K562 (cell line): Measurements from ENCODE around the gene ADAM10. TPM values are rescaled to one million over a fixed set of nuclear protein-coding genes. Genes with fewer than 3 reads are reported as not detected.

Experiments
- BRD9 ChIP-seq: fragments of 450-650 bp; IDR thresholded peaks from 2 replicates; pipeline ENCODE4 v1.6.1; 2018; ENCODE audit warnings: low read depth; ENCODE audit not compliant: partially characterized antibody
- EZH2 ChIP-seq: IDR thresholded peaks from 2 replicates; pipeline ENCODE4 v1.6.1; 2012; ENCODE audit warnings: low read depth, mild to moderate bottlenecking, inconsistent platforms, low read length, borderline replicate concordance
- GTF2F1 ChIP-seq: IDR thresholded peaks from 2 replicates; pipeline ENCODE4 v1.6.1; 2011; ENCODE audit warnings: low read depth, low read length, improper control_type of control experiment
- JUN ChIP-seq, 2 experiments: sonication (generic) in 1 of 2; formaldehyde crosslinking in 1 of 2; IDR thresholded peaks; 2 replicates each; pipeline versions ENCODE4 v1.6.1 to v1.8.0; 2012 to 2022; ENCODE audit warnings: borderline replicate concordance in 2 of 2, mild to moderate bottlenecking in 2 of 2, improper control_type of control experiment in 1 of 2, low read depth in 1 of 2, low read length in 1 of 2, missing genetic modification reagents in 1 of 2
- LEF1 ChIP-seq: fragments of 450-650 bp; IDR thresholded peaks from 2 replicates; pipeline ENCODE4 v1.6.1; 2016; ENCODE audit warnings: mild to moderate bottlenecking
- MYNN ChIP-seq, 2 experiments: sonication (generic); formaldehyde crosslinking in 1 of 2; IDR thresholded peaks; 2 replicates each; pipeline versions ENCODE4 v1.5.0 to v1.6.1; 2016 to 2020; ENCODE audit warnings: antibody characterized with exemption in 1 of 2, missing genetic modification reagents in 1 of 2
- NRF1 ChIP-seq, 2 experiments: fragments of 450-650 bp; IDR thresholded peaks in 1 of 2; conservative IDR thresholded peaks in 1 of 2; 2 replicates each; pipeline ENCODE4 v1.6.1; 2014; ENCODE audit warnings: mild to moderate bottlenecking in 2 of 2
- SFPQ ChIP-seq: fragments of 200-400 bp; formaldehyde crosslinking; IDR thresholded peaks from 2 replicates; pipeline ENCODE4 v1.6.1; 2017; ENCODE audit warnings: mild to moderate bottlenecking, low read depth, low read length, moderate library complexity
- TBL1XR1 ChIP-seq, 2 experiments: IDR thresholded peaks; 2 replicates each; pipeline ENCODE4 v1.6.1; 2012; ENCODE audit warnings: improper control_type of control experiment in 2 of 2, low read length in 2 of 2, mild to moderate bottlenecking in 1 of 2
- YY1 ChIP-seq, 3 experiments: IDR thresholded peaks; 2 replicates each; pipeline ENCODE4 v1.6.1; 2011; ENCODE audit warnings: low read length in 2 of 3, mild to moderate bottlenecking in 2 of 3, moderate library complexity in 2 of 3, borderline replicate concordance in 1 of 3, control low read depth in 1 of 3, low read depth in 1 of 3; ENCODE audit not compliant: insufficient read depth in 3 of 3, insufficient replicate concordance in 2 of 3, control insufficient read depth in 1 of 3, insufficient read length in 1 of 3; ENCODE audit errors: extremely low read depth in 1 of 3
- ZBTB26 ChIP-seq: fragments of 450-650 bp; formaldehyde crosslinking; IDR thresholded peaks from 2 replicates; pipeline ENCODE4 v1.4.0; 2022; ENCODE audit warnings: missing genetic modification characterization
- ZSCAN32 ChIP-seq: fragments of 450-650 bp; formaldehyde crosslinking; IDR thresholded peaks from 2 replicates; pipeline ENCODE4 v1.4.0; 2020; ENCODE audit warnings: mild to moderate bottlenecking, moderate library complexity
- polyA plus RNA-seq, 8 experiments: library from polyadenylated mRNA; depleted of rRNA in 4 of 8; stranded (reverse) in 5 of 8; unstranded in 3 of 8; fragments of >200 nt; fragmentation: Nextera tagmentation in 2 of 8; fragmentation: Illumina TruSeq in 1 of 8; extraction: Ambion mirVana in 2 of 8; extraction: Trizol in 1 of 8; gene quantifications; 2 replicates each; pipeline versions ENCODE4 v1.2.1 to v1.2.3, GENCODE V29; 2011 to 2014; ENCODE audit warnings: inconsistent platforms in 1 of 8, missing spikeins in 1 of 8
- total RNA-seq, 7 experiments: library from RNA; depleted of rRNA in 6 of 7; stranded (reverse); fragments of >200 nt in 6 of 7; fragmentation: Illumina TruSeq in 2 of 7; extraction: Trizol in 2 of 7; gene quantifications; 2 replicates each; pipeline versions ENCODE4 v1.2.1 to v1.2.3, GENCODE V29; 2011 to 2021; ENCODE audit warnings: low replicate concordance in 1 of 7

The ADAM10 gene
- total and polyA plus RNA-seq, 9 of the 15 experiments (the other 6 are each of a cell fraction or from before 2014, with no cell fraction given), result 11.9 to 152 (median 57.3) TPM

GRCh38 chr15:58546635-58547627, 202.6 kb downstream of the ADAM10 start (continued):
- TF ChIP-seq JUN (IDR thresholded peaks at IDR 0.05; ENCODE audit: borderline replicate concordance, low read depth, low read length) (peak; percentile 84; the same call in 1 of the 2 replicates), JUN (CRISPR knock-in tag; IDR thresholded peaks at IDR 0.05; ENCODE audit: borderline replicate concordance) (no peak), YY1 (IDR thresholded peaks at IDR 0.05; ENCODE audit: borderline replicate concordance in 1 of 3, control insufficient read depth in 1 of 3, extremely low read depth in 1 of 3, insufficient read depth in 3 of 3, insufficient read length in 1 of 3, insufficient replicate concordance in 2 of 3, low read depth in 1 of 3, low read length in 2 of 3) (no peak), BRD9 (peak; percentile 66), ZBTB26 (CRISPR knock-in tag) (no peak), EZH2 (no peak), ZSCAN32 (CRISPR knock-in tag) (no peak), NRF1 (conservative IDR thresholded peaks at IDR 0.05 in 1 of 2, IDR thresholded peaks at IDR 0.05 in 1 of 2) (no peak), GTF2F1 (no peak), SFPQ (no peak), LEF1 (peak; percentile 64; the same call in 1 of the 2 replicates), TBL1XR1 (IDR thresholded peaks at IDR 0.05; ENCODE audit: low read length in 2 of 2) (peak; percentile 37 to 72; a peak in 2 of 4 replicates), MYNN (IDR thresholded peaks at IDR 0.05) (0 out of 2 replicates have a peak, but pooled peaks have one; percentile 66), MYNN (CRISPR knock-in tag; IDR thresholded peaks at IDR 0.05) (no peak)
